Endothelial cell of hepatic sinusoid (primary cell): ENCODE measurements around the gene CEACAM8.
"Not testable (repeated sequence)": the region's sequence is repeated elsewhere in the genome, so short reads cannot be mapped to it uniquely, and the experiment has no call there.

Experiments used
- in situ Hi-C: cut with HindIII; loops from 2 replicates; pipeline ENCODE4 v1.10.0; 2017; ENCODE audit warnings: low sequenced_read_pairs

CEACAM8 gene

GRCh38 chr19:42576241-42576640 is 18.5 kb downstream of the CEACAM8 start:
- in situ Hi-C loops, result no loop called here

GRCh38 chr19:42573642-42574041 is 21.1 kb downstream of the CEACAM8 start:
- in situ Hi-C loops, result no loop called here

DNA sequence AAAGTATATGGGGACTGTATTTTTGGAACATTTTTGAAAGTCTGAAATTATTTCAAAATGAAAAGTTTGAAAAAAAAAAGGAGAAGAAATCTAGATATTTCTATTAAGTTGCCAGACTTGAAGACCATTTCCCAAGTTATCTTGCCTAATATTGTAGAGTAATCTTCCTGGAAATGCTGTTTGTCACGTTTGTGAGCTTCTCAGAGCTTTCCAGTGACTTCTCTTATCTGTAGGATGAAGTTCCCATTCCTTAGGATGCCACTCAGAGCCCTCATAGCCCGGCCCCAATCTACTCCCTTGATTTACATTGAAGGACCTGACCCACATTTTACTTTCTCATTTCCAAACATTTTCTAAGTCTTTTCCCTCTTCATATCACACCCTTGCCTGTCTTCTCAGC is 23.6 kb downstream of the CEACAM8 start:
- in situ Hi-C loops, result no loop called here

DNA sequence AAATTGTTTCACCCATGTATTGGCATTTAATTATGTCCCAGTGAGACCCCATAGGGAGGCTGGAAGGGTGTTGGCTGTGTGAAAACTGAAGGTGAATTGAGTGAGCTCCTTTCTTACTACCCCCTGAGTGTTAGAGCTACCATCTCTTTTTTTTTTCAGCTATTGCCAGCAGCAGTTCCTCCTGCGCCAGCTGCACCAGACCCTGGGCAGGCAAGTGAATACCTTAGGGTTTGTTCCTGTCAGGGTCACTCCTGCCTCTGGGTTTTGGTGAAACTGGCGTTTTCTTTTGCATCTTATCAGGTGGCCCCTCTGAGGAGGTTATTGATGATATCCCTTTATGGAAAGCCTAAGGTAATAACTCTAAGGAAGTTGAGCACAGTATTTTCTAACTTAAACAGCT is 25.5 kb downstream of the CEACAM8 start:
- in situ Hi-C loops, result no loop called here

DNA sequence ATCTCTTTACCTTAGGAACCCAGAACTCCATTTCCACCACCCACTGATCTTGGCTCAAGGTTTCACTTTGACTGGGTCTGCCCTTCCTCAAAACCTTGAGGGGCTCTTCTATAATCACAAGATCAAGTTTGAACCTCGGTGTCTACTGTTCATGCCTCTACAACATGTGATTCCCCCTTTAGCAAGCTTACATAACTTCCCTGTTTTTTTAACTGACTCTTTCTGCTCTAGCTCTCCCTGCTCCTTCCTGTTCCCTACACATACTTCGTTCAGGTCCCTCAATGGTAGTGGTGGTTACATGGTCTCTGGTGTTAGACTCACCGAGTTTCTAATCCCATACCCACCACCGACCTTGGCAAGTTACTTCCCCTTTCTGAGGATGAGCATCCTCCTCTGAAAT is 26.7 kb downstream of the CEACAM8 start:
- in situ Hi-C loops, result no loop called here

GRCh38 chr19:42567567-42567966 is 27.2 kb downstream of the CEACAM8 start:
- in situ Hi-C loops, result no loop called here

DNA sequence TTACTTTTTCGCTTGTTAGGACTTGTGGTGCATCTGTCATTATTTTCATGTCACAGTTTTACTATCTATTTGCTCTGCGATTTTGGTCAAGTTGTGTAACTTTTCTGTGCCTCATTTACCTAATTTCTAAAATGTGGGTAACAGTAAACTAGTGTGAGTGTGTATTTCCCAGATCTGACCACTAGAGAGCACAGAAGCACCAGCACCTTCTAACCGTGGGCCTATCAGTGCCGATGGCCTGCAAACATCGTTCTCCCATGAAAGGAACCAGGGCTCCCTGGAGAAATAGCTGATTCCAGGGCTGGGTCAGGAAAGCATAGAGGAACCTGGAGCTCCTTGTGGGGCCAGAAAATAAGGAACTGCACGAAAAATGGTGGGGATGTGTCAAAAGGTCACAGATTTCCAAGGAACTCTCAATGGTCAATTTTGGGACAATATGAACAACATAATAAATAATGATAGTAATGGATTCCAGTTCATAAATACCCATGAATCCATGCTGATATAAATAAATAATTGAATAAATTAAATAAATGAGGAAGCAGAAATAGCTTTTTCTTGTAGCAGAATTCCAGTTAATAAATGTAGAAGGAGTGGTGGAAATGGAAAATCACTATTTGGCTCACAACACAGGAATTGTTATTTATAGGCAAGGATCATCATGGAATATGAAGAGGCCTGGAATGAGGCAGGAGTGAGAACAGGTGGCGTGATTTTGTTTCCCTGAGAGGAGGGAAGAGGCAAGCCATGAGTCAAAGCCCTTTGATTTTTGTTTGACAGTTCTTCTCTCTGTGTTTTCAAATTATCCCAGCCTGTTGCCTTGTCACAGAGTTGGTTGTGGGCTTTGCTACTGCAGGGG is 31.1 kb downstream of the CEACAM8 start:
- in situ Hi-C loops, result no loop called here

- in situ Hi-C loops, result no loop called here
Observed at GRCh38 chr19:42561512-42561911, 33.2 kb downstream of the CEACAM8 start.

DNA sequence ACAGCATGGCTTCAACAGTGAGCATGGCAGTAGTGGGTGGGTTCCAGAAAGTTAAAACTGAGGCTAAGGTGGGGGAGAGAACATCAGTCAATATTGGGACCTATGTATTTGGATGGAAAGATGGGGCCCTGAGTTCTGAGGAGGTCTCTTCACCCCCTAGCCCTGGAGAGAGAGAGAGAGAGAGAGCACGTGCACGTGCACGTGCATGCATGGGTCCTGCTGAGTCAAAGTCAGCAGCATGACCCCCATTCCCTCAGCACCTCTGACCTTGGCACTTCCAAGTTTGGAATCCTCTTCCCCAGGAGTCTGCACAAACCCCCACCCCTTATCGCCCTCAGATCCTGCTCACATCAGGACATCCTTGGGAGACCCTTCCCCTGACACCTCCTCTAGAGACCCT is 34.0 kb downstream of the CEACAM8 start:
- in situ Hi-C loops, result no loop called here

DNA sequence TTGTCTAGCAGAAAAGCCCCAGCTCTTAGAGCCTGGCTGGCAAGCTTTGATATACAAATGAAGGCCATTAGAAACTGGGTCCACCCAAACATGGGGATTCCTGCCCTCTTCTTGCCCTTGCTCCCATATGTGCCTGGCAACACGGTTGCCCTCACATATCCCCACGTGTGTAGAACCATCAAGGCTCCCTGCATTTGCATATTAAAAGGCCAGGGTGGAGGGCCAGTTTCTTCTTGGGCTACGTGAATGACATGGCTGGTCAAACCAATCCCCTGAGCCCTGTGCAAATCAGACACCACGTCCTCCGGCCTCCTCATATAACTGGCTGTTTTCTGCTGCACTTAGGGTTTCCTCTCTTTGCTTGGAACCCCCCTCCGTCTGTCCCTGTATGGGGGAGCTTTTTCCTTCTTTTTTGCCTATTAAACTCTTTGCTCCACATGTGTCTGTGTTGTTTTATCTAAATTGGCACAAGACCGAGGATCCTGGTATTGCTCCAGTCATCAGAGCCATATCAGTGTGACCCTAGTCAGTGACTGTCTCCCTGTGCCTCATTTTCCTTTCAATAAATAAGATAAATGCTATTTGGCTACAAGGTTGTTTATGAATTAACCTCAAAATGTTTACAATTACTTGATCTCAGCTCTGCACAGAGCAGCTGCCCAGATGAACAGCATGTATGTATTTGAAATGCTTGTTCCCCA is 36.1 kb downstream of the CEACAM8 start:
- in situ Hi-C loops, result no loop called here

GRCh38 chr19:42557386-42557871 is 37.3 kb downstream of the CEACAM8 start:
- in situ Hi-C loops, result not testable (repeated sequence)

- in situ Hi-C loops, result no loop called here
Observed at GRCh38 chr19:42555801-42556200, 38.9 kb downstream of the CEACAM8 start.

- in situ Hi-C loops, result no loop called here
Observed at GRCh38 chr19:42555317-42555716, 39.4 kb downstream of the CEACAM8 start.

DNA sequence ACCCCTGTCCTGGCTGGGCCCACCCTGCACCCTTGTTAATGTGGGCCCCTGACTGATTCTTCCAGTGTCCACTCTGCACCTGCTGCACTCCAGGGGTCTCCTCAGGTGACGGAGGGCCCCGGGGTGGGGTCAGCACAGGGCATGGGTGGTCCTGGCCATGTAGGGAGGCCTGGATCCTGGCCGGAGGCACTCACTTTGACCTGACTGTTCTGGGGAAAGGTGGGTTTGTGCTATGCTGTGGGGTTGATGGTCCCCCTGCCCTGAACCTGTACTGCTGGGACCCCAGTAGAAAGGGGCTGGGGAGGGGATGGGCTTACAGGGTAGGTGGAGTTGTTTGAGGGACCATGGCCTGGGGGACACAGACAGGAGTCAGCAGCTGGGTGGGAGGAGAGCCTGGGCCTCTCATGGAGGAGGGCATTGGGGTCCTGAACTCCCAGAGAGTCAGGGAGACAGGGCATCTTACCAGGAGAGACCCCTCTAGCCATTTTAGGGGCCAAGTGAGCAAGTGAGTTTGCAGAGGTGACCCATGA is 40.6 kb downstream of the CEACAM8 start:
- in situ Hi-C loops, result no loop called here

DNA sequence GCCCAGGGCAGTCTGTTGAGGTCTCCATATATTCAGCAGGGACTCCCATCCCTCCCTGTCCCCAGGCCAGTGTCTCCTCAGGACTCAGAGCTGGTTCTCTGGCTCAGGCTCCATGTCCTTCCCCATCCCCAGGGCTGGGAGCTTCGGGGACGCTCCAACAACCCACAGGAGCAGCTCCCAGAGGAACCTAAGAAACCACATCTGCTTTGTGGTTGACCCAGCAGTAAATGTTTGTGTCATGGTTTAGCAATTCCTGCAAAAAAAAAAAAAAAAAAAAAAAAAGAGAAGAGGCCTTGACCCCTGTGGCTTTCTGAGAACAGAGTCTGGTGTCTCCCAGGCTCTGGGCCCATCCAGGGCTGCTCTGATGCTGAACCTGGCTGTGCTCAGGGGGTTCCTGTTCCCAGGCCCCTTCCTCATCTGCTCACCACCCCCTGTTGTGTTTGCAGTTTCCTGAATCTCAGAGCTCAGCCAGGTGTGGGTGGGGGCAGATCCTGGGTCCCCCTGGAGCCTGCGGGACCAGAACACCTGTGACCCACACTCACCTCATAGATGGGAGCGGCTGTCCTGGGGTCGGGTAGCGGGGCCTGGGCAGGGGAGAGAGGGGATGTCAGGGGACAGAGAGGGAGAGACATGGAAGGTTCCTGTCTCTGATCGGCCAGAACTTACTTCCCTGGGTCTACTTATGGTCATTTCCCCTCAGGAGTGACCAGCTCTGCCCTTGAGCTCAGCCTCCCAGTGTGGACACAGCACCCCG is 41.3 kb downstream of the CEACAM8 start:
- in situ Hi-C loops, result no loop called here

DNA sequence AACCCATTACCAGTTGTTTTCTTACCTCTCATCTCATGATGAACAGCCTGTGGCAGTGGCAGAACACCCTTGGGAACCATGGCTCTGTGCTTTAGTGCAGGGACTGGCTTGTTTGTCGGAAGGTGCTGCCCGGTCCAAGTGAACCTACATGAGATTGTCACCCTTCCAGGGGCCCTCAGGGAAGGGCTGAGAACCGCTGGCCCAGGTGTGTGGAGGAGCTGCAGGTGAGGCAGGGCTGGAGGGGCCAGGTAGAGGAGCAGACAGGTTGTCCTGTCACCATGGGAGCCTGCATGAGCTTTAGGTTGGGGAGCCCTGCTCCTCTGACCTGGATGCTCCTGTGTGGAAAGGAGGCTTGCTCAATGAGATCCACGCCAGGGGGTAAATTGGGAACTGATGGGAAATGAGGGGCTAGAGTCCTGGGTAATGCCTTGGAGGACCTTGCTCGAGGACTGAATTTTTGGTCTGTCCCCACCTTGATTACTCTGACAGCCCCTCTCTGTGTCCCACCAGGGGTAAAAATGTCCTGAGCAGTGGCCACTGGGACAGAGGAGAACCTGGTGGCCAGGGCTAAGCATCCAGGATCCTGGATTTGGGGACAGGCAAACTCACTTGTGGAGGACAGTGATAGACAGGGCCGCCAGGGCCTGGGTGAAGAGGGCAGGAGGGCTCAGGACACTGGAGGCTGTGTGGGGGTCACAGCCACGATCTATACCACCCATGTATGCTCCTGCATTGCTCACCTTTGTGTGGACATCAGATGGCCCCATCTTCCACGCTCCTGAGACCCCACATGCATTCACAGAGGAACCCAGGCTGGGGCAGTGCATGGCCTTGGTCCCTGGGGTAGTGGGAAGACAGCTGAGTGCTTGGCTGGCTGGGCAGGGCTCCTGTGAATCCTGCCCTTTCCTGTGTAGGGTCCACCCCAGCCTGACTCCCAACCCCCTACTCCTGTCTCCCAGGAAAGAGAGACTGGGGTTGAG is 42.3 kb downstream of the CEACAM8 start:
- in situ Hi-C loops, result no loop called here

DNA sequence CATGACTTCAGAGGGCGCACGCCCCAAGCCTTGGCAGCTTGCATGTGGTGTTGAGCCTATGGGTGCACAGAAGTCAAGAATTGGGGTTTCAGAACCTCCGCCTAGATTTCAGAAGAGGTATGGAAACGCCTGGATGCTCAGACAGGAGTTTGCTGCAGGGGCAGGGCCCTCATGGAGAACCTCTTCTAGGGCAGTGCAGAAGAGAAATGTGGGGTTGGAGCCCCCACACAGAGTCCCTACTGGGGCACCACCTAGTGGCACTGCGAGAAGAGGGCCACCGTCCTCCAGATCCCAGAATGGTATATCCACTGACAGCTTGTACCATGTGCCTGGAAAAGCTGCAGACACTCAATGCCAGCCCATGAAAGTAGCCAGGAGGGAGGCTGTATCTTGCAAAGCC is 44.2 kb downstream of the CEACAM8 start:
- in situ Hi-C loops, result not testable (repeated sequence)

GRCh38 chr19:42549067-42549466 is 45.7 kb downstream of the CEACAM8 start:
- in situ Hi-C loops, result not testable (repeated sequence)

DNA sequence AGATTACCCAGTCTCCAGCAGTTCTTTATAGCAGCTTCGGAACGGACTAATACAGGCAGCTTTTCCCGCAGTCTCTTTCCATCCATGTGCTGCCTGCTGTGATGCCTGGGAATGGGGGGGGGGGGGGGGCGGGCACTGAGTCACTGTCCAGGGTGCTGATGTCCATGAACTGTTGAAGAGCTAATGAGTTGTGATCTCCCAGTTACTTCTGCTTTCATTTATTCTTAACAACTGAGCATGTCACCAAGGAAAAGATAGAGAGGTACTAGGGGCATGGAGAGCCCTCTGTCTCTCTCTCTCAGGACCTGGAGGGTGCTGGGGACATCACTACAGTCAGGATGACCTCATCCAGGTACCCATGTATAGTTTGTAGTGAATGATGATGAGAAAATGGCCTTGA is 46.2 kb downstream of the CEACAM8 start:
- in situ Hi-C loops, result no loop called here

GRCh38 chr19:42547929-42548328 is 46.8 kb downstream of the CEACAM8 start:
- in situ Hi-C loops, result no loop called here
